HuH-7.5 (cell line): ENCODE results near the gene FANCC.

Experiments
- DNase-seq: peaks from one replicate; pipeline ENCODE4 v3.0.0; 2011; ENCODE audit warnings: low spot score

The FANCC gene

DNA sequence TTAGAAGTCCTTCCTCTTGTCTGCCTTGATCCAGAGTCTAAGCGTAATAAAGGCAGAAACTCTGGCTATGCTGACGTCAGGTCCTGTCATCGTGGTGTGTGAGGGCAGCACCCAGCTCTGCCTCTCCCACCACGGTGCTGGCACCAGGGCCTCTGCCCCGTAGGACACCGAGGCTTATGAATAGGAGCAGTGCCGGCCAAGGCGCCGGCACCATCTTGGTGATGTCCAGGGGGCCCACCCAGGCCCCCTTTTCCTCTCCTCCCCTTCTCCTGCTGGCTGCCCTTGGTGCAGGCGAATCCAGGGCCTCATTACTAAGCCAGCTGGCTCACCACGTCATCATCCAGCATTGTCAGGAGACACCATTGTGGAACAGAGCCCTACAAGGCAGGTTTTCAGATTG lies 252.3 kb downstream of the FANCC start:
- DNase-seq = no peak

GRCh38 chr9:95063300-95063699 lies 254.2 kb downstream of the FANCC start:
- DNase-seq = no peak

- DNase-seq = no peak
These were observed 254.9 kb downstream of the FANCC start for GRCh38 chr9:95062596-95063065.

DNA sequence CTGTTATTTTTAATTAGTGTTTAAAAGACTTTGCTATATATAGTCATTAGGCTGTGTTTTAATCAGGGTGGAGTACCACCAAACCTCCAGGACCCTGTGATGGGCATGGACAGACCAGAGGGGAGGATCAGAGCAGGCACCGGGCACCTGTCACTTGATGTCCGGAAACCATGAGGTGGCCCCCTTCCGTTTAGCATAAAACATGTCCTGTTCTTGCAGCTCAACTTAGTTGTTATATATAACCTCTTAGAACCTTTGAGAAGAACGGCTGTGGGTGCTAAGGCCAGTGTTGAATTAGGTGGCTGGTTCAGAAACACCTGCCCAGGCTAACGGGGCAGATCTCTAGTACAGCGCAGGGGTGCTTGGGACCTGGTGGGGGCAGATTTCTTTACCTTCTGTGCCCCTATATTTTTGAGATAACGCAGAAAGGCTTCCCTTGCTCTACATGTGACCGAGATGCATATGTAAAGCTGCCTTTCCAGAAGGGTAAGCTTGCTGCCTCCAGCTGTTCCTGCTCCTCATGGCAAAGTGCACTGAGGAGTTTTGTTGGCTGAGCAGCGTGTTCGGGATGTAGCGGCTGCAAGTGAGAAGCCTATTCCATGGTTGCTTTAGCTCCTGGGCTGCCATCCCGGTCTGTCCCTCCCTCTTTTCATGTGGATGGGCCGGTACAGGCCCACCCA lies 255.5 kb downstream of the FANCC start:
- DNase-seq = no peak

GRCh38 chr9:95060916-95061315 lies 256.6 kb downstream of the FANCC start:
- DNase-seq = no peak

DNA sequence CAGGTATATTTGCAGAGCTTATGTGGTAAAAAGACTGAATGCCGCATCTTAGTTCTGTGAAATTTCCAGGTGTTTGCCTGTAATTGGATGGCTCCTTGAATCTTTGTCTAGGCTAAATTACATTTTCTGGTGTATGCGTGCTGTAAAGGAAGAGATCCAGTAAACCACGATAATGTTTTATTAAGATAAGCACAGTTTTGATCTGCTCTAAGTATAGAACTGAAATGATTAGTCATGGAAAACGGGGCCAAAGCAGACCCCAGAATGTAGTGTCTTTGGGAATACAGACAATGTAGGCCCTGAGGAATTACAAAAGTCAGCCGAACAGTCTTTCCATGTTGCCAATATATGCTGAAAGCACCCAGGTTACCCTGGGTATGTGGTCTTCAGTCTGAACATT lies 257.3 kb downstream of the FANCC start:
- no peak for DNase-seq

DNA sequence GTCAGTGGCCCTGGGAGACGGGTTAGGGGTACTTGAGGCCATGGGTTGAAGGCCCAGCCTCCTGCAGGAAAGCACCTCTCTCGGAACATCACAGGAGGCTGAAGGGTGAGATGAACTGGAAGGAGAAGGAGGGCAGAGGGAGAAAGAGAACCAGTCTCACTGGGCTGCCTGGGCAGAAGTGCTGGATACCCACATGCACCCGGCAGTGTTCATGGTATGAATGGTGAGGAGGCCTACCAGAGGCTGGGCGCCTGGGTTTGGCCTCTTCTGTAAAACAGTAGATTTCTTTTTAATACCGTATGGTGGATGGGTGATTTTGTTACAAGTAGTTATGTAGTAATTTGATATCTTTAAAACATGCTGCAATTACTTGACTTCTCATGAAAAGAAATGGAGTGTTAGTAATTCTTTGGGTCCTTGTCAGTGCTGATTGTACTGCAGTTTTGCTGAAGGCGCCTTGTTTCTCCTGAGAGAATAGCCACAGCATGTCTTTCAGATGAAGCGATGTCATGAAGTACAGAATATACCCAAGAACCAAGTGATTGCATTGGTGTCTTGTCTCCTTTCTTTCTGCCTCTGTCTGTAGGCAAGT lies 258.6 kb downstream of the FANCC start:
- no peak for DNase-seq

GRCh38 chr9:95058121-95058785 lies 259.3 kb downstream of the FANCC start:
- DNase-seq = no peak

- DNase-seq = no peak
These were observed 260.4 kb downstream of the FANCC start for GRCh38 chr9:95057101-95057500.

DNA sequence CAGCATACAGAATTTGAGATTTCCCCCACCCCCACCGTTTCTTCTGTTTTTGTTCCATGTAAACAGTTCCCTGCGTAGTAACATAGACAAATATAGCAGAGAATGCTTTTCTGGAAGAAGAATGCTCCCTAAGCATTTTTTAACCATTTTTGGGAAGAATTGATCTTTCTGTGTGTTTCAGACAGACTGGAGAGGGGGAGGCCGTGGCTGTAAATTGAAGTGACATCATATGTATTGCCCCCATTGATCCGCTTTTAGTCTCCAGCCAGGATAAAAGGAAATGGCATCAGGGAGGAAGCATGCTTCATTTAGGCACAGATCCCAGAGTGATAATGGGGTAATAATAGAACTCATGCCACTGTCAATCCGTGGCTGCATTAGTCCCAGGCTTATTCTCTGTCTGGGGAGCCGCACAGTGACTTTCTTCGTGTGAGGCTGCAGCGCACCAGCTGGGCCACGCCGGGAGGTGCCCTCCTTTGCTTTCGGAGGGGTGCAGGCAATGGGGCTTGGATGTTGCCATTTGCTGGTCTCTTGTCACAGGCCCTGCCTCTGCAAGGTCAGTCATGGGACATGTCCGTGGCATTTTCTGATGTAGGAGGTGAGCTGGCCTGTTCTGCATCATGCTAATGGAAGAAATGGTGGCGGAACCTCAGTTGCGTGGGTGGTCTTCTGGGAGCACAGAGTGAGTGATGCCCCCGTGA lies 261.5 kb downstream of the FANCC start:
- DNase-seq = no peak

DNA sequence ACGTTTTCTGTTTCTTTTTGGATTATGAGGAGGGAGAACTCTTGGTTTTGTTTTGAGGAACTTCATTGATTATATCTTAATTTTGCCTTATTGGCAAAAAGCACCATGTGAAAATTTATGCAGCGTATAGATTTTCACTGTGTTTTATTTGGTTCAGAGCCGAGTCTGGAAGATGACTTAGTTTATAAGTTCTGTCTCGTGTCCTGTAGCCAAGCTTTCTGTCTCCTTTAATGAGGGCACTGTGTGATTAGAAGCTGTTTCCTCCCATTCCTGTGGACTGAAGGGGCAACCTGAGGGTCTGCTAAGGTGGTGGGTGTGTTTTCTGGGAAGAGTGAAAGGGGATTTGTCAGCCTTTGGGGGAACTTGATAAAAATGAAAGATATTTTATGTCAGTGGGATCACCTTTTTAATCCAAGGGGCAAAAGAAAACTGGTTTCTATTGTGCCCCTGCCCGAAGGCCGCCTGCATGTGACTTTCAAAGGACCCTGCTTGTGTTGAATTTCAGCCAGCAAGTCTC lies 262.1 kb downstream of the FANCC start:
- DNase-seq = no peak

DNA sequence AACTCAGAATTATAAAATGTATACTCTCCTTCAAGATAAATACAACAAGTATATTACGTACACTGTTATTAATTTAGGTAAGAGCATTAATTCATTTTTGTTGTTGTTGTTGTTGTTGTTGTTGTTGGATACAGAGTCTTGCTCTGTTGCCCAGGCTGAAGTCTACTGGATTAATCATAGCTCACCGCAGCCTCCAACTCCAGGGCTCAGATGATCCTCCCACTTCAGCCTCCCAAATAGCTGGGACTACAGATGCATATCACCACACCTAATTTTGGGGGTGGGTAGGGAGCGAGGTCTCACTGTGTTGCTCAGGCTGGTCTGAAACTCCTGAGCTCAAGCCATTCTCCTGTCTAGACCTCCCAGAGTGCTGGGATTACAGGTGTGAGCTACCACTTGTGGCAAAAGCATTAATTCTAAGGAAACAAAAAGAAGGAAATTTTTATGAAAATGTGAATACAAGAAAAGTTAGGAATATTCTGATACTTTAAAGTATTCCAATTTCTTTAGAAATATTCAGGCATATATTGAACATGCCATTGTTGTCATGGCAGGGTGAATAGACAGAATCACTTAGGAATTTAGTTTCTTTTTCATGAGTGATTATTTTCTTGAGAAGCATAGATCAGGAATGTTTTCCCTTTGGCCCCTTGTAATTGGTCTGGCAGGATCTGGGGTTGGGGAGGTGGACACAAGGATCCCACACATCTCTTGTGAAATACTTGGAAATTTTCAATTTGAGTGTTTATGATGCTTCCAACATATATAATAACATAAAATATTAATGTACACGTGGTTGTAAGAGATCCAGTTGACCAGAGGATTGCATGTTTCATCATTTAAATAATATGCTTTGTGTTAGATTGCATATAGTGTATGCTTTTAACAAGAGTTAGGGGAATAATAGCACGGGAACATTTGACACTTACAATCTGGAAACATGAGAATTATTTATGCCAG lies 263.6 kb downstream of the FANCC start:
- DNase-seq = no peak

GRCh38 chr9:95049761-95050160 lies 267.7 kb downstream of the FANCC start:
- no peak for DNase-seq
